Measurements from ENCODE around the gene NLRC3. TPM values are rescaled to one million over a fixed set of nuclear protein-coding genes. Genes with fewer than 3 reads are reported as not detected.

The NLRC3 gene
- total and polyA plus RNA-seq, 4 donors, result 0.35 to 2.2 (median 1.0) TPM

GRCh38 chr16:3496386-3496785 is 80.8 kb downstream of the NLRC3 start:
- H3K36me3 ChIP-seq (ENCODE audit: control insufficient read depth in 4 of 4, insufficient read depth in 3 of 4, low read depth in 1 of 4, low read length in 3 of 4), result no peaks in the 10 kb centered on the region
- no peaks in the 10 kb centered on the region for H3K27me3 ChIP-seq (ENCODE audit: control insufficient read depth in 4 of 4, insufficient read depth in 4 of 4, low read length in 3 of 4)
- H3K9me3 ChIP-seq (ENCODE audit: control insufficient read depth in 4 of 4, low read length in 3 of 4), result no peaks in the 10 kb centered on the region
- no peak overlapping the region for H3K9ac ChIP-seq (ENCODE audit: low read depth in 1 of 2, low read length in 2 of 2)
- H3K27ac ChIP-seq (ENCODE audit: low read depth in 1 of 2, low read length in 2 of 2), result no peak overlapping the region
- H3K4me3 ChIP-seq (ENCODE audit: low read depth in 1 of 3, low read length in 3 of 3), result no peak overlapping the region
- peaks cover 0 to 9% (median 1%) of the 10 kb centered on the region in 4 donors for H3K4me1 ChIP-seq (ENCODE audit: control insufficient read depth in 4 of 4, insufficient read depth in 4 of 4, low read length in 3 of 4)
- no peak for DNase-seq (ENCODE audit: low spot score)
- TF ChIP-seq RAD21 (IDR thresholded peaks at IDR 0.05), result no peak
- no peak for TF ChIP-seq NR2F2 (IDR thresholded peaks at IDR 0.05)
- TF ChIP-seq MAX (IDR thresholded peaks at IDR 0.05), result no peak
- TF ChIP-seq EGR1 (IDR thresholded peaks at IDR 0.05; ENCODE audit: low read depth in 2 of 2), result no peak
- WGBS, result 96% methylated on average over 30 of the region's 30 CpGs

- no peak within 1 kb of the TSS for H3K27ac ChIP-seq (ENCODE audit: low read depth in 1 of 2, low read length in 2 of 2)
- TF ChIP-seq EGR1 (IDR thresholded peaks at IDR 0.05; ENCODE audit: low read depth in 2 of 2), result no peak
- TF ChIP-seq REST (IDR thresholded peaks at IDR 0.05), result no peak
- TF ChIP-seq JUND (IDR thresholded peaks at IDR 0.05), result no peak
- H3K36me3 ChIP-seq (ENCODE audit: control insufficient read depth in 4 of 4, insufficient read depth in 3 of 4, low read depth in 1 of 4, low read length in 3 of 4), result no peaks in the 10 kb centered on the region
- H3K27me3 ChIP-seq (ENCODE audit: control insufficient read depth in 4 of 4, insufficient read depth in 4 of 4, low read length in 3 of 4), result no peaks in the 10 kb centered on the region
- H3K9ac ChIP-seq (ENCODE audit: low read depth in 1 of 2, low read length in 2 of 2), result no peak within 1 kb of the TSS
- H3K9me3 ChIP-seq (ENCODE audit: control insufficient read depth in 4 of 4, low read length in 3 of 4), result no peaks in the 10 kb centered on the region
- H3K4me3 ChIP-seq (ENCODE audit: low read depth in 1 of 3, low read length in 3 of 3), result no peak within 1 kb of the TSS
- no peak for DNase-seq (ENCODE audit: low spot score)
- peaks cover 0 to 6% (median 4%) of the 10 kb centered on the region in 4 donors for H3K4me1 ChIP-seq (ENCODE audit: control insufficient read depth in 4 of 4, insufficient read depth in 4 of 4, low read length in 3 of 4)
- 97% methylated on average over 3 of the region's 3 CpGs for WGBS
Measured at GRCh38 chr16:3495176-3495575, 82.0 kb downstream of the NLRC3 start, which contains the start of gene C16orf90. C16orf90 (minus strand) TSS chr16:3495489; CDS start chr16:3495421, 68 bp downstream.

- DNase-seq (ENCODE audit: low spot score), result no peak
- Histone ChIP-seq H3K9me3 (ENCODE audit: control insufficient read depth in 4 of 4, low read length in 3 of 4) (no peaks in the 10 kb centered on the region), H3K9ac (ENCODE audit: low read depth in 1 of 2, low read length in 2 of 2) (no peak overlapping the region), H3K4me1 (ENCODE audit: control insufficient read depth in 4 of 4, insufficient read depth in 4 of 4, low read length in 3 of 4) (peaks cover 0 to 6% (median 4%) of the 10 kb centered on the region in 4 donors), H3K27me3 (ENCODE audit: control insufficient read depth in 4 of 4, insufficient read depth in 4 of 4, low read length in 3 of 4) (no peaks in the 10 kb centered on the region), H3K4me3 (ENCODE audit: low read depth in 1 of 3, low read length in 3 of 3) (no peak overlapping the region), H3K36me3 (ENCODE audit: control insufficient read depth in 4 of 4, insufficient read depth in 3 of 4, low read depth in 1 of 4, low read length in 3 of 4) (no peaks in the 10 kb centered on the region), H3K27ac (ENCODE audit: low read depth in 1 of 2, low read length in 2 of 2) (no peak overlapping the region)
- WGBS, result 96% methylated on average over 16 of the region's 16 CpGs
- no peak for TF ChIP-seq ATF3 (IDR thresholded peaks at IDR 0.05)
- no peak for TF ChIP-seq SP1 (IDR thresholded peaks at IDR 0.05)
Measured at GRCh38 chr16:3494386-3494973, 82.7 kb downstream of the NLRC3 start.

- H3K27me3 ChIP-seq (ENCODE audit: control insufficient read depth in 4 of 4, insufficient read depth in 4 of 4, low read length in 3 of 4), result no peaks in the 10 kb centered on the region
- no peaks in the 10 kb centered on the region for H3K9me3 ChIP-seq (ENCODE audit: control insufficient read depth in 4 of 4, low read length in 3 of 4)
- peaks cover 0 to 8% (median 4%) of the 10 kb centered on the region in 4 donors for H3K4me1 ChIP-seq (ENCODE audit: control insufficient read depth in 4 of 4, insufficient read depth in 4 of 4, low read length in 3 of 4)
- H3K4me3 ChIP-seq (ENCODE audit: low read depth in 1 of 3, low read length in 3 of 3), result no peak overlapping the region
- no peak overlapping the region for H3K9ac ChIP-seq (ENCODE audit: low read depth in 1 of 2, low read length in 2 of 2)
- H3K27ac ChIP-seq (ENCODE audit: low read depth in 1 of 2, low read length in 2 of 2), result no peak overlapping the region
- peaks cover 0 to 4% (median under 1%) of the 10 kb centered on the region in 4 donors for H3K36me3 ChIP-seq (ENCODE audit: control insufficient read depth in 4 of 4, insufficient read depth in 3 of 4, low read depth in 1 of 4, low read length in 3 of 4)
- 86% methylated on average over 10 of the region's 10 CpGs for WGBS
- no peak for DNase-seq (ENCODE audit: low spot score)
- TF ChIP-seq RXRA (IDR thresholded peaks at IDR 0.05), result no peak
- TF ChIP-seq GABPA (IDR thresholded peaks at IDR 0.05 in 1 of 2, conservative IDR thresholded peaks at IDR 0.05 in 1 of 2), result no peak
- no peak for TF ChIP-seq FOXA1 (IDR thresholded peaks at IDR 0.05)
- no peak for TF ChIP-seq ZBTB33 (IDR thresholded peaks at IDR 0.05)
- TF ChIP-seq MAX (IDR thresholded peaks at IDR 0.05), result no peak
- no peak for TF ChIP-seq HNF4A (conservative IDR thresholded peaks at IDR 0.05)
- TF ChIP-seq ATF3 (IDR thresholded peaks at IDR 0.05), result no peak
- no peak for TF ChIP-seq YY1 (IDR thresholded peaks at IDR 0.05)
Measured at GRCh38 chr16:3492356-3492755, 84.8 kb downstream of the NLRC3 start.
